Peyer's patch (tissue), 4 donors: ENCODE data around the gene EFNA5.

ENCODE experiments used
- CTCF ChIP-seq, 6 experiments: fragments of 450-650 bp in 4 of 6; fragments of 200-600 bp in 2 of 6; sonication (generic) in 1 of 6; IDR thresholded peaks; one replicate each; pipeline ENCODE4 v1.5.1; 2017 to 2019; ENCODE audit warnings: antibody characterized with exemption in 6 of 6, mild to moderate bottlenecking in 3 of 6, moderate library complexity in 1 of 6
- POLR2A ChIP-seq, 2 donors: fragments of 450-650 bp; IDR thresholded peaks; one replicate each; pipeline ENCODE4 v1.5.1; 2017; ENCODE audit warnings: antibody characterized with exemption in 2 of 2, mild to moderate bottlenecking in 2 of 2, moderate library complexity in 2 of 2

- no peak for TF ChIP-seq CTCF (IDR thresholded peaks at IDR 0.05)
- TF ChIP-seq POLR2A (IDR thresholded peaks at IDR 0.05) = no peak
Observed at GRCh38 chr5:107442452-107442851, 228.3 kb downstream of the EFNA5 start.
